OCI-LY7 (cell line): ENCODE results near the gene CA10.

ENCODE experiments used
- EZH2phosphoT487 ChIP-seq: fragments of 200-600 bp; sonication (generic); IDR thresholded peaks from 2 replicates; pipeline ENCODE4 v1.6.1; 2018; ENCODE audit warnings: low read depth, borderline replicate concordance, mild to moderate bottlenecking, mixed run types, antibody characterized with exemption, low read length, moderate library complexity, mixed read lengths
- TF ChIP-seq, protein P1 (sequence below): fragments of 200-600 bp; sonication (generic); conservative IDR thresholded peaks from 2 replicates; pipeline ENCODE4 v1.5.1; 2014; ENCODE audit warnings: mild to moderate bottlenecking, antibody characterized with exemption, low read length, moderate library complexity, mixed read lengths

DNA sequence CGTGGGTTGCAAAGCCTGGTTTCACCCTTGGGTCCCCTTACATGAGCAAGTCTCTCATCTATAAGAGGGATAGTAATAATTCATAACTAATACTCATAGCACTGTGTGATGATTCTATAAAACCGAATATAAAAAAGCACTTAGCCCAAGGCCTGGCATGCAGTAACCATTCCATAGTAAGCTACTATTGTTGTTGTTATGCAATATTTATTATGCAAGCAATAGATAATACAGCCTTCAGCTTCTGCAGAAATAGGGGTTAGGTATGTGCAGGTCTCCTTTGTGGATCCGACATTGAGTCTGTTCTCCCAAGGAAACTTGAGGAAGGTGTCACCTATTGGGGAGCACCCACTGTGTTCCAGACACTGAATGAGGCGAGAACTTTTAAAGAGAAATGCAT, 497.1 kb downstream of the CA10 start:
- TF ChIP-seq, protein P1, sequence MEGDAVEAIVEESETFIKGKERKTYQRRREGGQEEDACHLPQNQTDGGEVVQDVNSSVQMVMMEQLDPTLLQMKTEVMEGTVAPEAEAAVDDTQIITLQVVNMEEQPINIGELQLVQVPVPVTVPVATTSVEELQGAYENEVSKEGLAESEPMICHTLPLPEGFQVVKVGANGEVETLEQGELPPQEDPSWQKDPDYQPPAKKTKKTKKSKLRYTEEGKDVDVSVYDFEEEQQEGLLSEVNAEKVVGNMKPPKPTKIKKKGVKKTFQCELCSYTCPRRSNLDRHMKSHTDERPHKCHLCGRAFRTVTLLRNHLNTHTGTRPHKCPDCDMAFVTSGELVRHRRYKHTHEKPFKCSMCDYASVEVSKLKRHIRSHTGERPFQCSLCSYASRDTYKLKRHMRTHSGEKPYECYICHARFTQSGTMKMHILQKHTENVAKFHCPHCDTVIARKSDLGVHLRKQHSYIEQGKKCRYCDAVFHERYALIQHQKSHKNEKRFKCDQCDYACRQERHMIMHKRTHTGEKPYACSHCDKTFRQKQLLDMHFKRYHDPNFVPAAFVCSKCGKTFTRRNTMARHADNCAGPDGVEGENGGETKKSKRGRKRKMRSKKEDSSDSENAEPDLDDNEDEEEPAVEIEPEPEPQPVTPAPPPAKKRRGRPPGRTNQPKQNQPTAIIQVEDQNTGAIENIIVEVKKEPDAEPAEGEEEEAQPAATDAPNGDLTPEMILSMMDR, result no peak
- no peak for TF ChIP-seq EZH2phosphoT487
